Coronary artery (tissue), 2 donors: Measurements from ENCODE around the gene LRRC14B.

Experiments
- DNase-seq: peaks from one replicate; pipeline ENCODE4 v3.0.0-alpha.2; 2017; ENCODE audit warnings: low spot score
- H3K27ac ChIP-seq, 2 donors: fragments of 200-600 bp; sonication (generic); one replicate each; pipeline ENCODE4 v1.5.1; 2016 to 2019
- H3K4me3 ChIP-seq: fragments of 200-600 bp; sonication (generic); 2 replicates; pipeline ENCODE4 v1.5.1; 2016; ENCODE audit warnings: mild to moderate bottlenecking, moderate library complexity
- TF ChIP-seq, protein P1 (sequence below): fragments of 200-600 bp; sonication (generic); IDR thresholded peaks from one replicate; pipeline ENCODE4 v1.5.1; 2019; ENCODE audit warnings: antibody characterized with exemption

The LRRC14B gene

GRCh38 chr5:155651-156410 lies 35.5 kb upstream of the LRRC14B start:
- DNase-seq = peak; percentile 43
- H3K4me3 ChIP-seq = no peak overlapping the region
- TF ChIP-seq, protein P1, sequence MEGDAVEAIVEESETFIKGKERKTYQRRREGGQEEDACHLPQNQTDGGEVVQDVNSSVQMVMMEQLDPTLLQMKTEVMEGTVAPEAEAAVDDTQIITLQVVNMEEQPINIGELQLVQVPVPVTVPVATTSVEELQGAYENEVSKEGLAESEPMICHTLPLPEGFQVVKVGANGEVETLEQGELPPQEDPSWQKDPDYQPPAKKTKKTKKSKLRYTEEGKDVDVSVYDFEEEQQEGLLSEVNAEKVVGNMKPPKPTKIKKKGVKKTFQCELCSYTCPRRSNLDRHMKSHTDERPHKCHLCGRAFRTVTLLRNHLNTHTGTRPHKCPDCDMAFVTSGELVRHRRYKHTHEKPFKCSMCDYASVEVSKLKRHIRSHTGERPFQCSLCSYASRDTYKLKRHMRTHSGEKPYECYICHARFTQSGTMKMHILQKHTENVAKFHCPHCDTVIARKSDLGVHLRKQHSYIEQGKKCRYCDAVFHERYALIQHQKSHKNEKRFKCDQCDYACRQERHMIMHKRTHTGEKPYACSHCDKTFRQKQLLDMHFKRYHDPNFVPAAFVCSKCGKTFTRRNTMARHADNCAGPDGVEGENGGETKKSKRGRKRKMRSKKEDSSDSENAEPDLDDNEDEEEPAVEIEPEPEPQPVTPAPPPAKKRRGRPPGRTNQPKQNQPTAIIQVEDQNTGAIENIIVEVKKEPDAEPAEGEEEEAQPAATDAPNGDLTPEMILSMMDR = no peak
- no peak overlapping the region for H3K27ac ChIP-seq

- Histone ChIP-seq H3K27ac (no peak overlapping the region), H3K4me3 (no peak overlapping the region)
- DNase-seq = peak; percentile 53
- TF ChIP-seq, protein P1 = no peak
Observed at GRCh38 chr5:156411-157072, 34.8 kb upstream of the LRRC14B start.

- Histone ChIP-seq H3K27ac (no peak overlapping the region), H3K4me3 (no peak overlapping the region)
- TF ChIP-seq, protein P1 = no peak
- peak; percentile 38 for DNase-seq
Observed at GRCh38 chr5:157126-157715, 34.1 kb upstream of the LRRC14B start.

DNA sequence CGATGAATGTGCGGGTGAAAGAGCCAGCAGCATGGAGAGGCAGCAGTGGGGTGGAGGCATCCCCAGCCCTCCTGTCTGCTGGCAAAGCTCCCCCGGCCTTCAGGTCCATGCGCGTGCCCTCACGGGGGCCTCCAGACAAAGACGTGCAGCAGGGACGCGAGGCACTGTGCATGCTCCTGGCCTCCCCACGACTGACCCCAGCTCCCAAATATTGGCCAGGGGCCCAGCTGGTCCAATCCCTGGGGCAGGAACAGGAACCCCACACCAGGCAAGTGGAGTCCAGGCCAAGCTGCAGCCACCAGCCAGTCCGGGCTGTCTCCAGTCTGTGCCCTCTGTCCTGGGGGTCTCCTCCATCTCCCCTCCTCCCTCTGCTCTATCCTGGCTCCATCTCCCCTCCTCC lies 33.5 kb upstream of the LRRC14B start:
- peak; percentile 50 for DNase-seq
- TF ChIP-seq, protein P1 = no peak
- Histone ChIP-seq H3K4me3 (no peak overlapping the region), H3K27ac (no peak overlapping the region)

DNA sequence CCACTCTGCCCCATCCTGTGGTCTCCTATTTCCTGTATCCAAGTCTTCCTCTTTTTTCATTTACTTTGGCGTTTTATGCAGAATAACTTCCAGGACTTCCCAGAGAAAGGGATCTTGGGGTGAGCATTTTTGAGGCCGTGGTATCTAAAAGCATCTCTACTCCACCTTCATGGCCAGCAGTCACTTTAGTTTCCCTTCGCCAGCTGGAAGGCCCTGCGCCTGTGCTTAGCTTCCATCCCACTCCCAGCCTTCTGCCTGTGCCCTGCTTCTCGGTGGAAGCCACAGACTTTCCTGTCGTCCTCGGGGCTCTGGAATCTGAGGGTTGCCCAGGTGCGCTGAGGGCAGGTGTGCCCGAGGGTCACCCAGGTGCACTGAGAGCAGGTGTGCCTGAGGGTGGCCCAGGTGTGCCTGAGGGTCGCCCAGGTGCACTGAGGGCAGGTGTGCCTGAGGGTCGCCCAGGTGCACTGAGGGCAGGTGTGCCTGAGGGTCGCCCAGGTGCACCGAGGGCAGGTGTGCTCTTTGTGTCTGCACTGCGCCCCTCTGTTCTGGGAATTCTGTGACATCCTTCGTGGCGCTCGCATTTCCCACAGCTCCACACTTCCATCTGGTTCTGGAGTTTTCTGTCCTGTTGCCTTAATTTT lies 32.4 kb upstream of the LRRC14B start:
- TF ChIP-seq, protein P1 = no peak
- Histone ChIP-seq H3K4me3 (no peak overlapping the region), H3K27ac (no peak overlapping the region)
- peak; percentile 16 for DNase-seq

DNA sequence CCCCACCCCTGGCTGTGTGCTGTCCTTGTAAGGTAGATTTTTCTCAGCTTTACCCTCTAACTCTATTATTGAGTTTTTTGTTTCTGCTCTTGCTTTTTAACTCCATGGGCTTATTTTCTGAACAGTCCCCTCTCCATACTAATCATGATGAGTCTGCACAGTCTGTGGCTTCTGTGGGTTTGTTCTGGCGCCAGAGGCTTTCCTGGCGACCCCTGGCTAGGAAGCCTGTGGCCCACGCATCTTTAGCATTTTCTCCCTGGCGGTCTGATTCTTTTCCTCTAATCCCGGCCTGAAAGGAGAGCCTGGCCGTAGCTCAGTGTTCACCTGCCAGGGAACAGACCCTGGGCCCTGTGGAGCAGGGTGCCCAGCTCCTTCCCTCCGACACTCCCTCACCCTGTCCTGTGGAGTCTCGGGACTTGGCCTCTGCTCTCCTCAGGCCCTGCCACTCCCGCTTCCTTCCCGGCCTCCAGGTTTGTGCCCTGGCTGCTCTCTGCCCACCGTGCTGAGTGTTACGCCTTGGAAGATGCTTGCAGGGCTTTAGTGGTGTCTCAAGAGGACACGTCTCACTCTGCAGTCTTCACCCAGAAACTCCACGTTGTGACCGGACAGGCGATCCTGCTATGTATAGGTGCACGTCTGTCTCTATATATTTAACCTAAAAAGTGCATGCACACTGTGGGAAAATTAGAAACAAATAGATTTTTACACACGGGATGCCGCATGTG lies 31.7 kb upstream of the LRRC14B start:
- no peak overlapping the region for H3K4me3 ChIP-seq
- TF ChIP-seq, protein P1 = no peak
- no peak overlapping the region for H3K27ac ChIP-seq
- peak; percentile 29 for DNase-seq
